ENCODE results near the gene SSR1.

DNA sequence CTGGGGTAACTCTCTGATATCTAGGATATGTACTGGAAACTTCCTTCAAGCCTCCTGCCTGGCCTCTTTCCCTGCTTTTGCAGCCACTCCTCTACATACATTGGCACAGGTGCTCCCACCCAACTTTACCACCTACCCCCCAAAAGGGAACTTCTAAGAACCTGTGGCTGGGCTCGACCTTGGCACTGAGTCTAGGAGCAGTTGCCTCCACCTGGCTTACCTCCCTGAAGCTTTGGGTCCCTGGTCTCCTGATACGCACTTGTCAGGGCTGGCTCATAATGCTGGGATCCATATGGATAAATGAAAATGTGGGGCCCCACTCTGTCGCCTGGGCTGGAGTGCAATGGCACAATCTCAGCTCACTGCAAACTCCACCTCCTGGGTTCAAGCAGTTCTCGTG, 56.2 kb downstream of the SSR1 start:
- TF ChIP-seq, protein P1, sequence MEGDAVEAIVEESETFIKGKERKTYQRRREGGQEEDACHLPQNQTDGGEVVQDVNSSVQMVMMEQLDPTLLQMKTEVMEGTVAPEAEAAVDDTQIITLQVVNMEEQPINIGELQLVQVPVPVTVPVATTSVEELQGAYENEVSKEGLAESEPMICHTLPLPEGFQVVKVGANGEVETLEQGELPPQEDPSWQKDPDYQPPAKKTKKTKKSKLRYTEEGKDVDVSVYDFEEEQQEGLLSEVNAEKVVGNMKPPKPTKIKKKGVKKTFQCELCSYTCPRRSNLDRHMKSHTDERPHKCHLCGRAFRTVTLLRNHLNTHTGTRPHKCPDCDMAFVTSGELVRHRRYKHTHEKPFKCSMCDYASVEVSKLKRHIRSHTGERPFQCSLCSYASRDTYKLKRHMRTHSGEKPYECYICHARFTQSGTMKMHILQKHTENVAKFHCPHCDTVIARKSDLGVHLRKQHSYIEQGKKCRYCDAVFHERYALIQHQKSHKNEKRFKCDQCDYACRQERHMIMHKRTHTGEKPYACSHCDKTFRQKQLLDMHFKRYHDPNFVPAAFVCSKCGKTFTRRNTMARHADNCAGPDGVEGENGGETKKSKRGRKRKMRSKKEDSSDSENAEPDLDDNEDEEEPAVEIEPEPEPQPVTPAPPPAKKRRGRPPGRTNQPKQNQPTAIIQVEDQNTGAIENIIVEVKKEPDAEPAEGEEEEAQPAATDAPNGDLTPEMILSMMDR (IDR thresholded peaks at IDR 0.05; ENCODE audit: low read length) = no peak
- TF ChIP-seq EZH2 (optimal IDR thresholded peaks at IDR 0.05; ENCODE audit: low read depth, low read length) = no peak

All from MM.1S (cell line).